ENCODE measurements around the gene ACOT8.
A peak's percentile ranks its signal among the peaks of the same experiment; 100 is the strongest.
"Not testable (repeated sequence)": the region's sequence is repeated elsewhere in the genome, so short reads cannot be mapped to it uniquely, and the experiment has no call there.

Gene ACOT8

DNA sequence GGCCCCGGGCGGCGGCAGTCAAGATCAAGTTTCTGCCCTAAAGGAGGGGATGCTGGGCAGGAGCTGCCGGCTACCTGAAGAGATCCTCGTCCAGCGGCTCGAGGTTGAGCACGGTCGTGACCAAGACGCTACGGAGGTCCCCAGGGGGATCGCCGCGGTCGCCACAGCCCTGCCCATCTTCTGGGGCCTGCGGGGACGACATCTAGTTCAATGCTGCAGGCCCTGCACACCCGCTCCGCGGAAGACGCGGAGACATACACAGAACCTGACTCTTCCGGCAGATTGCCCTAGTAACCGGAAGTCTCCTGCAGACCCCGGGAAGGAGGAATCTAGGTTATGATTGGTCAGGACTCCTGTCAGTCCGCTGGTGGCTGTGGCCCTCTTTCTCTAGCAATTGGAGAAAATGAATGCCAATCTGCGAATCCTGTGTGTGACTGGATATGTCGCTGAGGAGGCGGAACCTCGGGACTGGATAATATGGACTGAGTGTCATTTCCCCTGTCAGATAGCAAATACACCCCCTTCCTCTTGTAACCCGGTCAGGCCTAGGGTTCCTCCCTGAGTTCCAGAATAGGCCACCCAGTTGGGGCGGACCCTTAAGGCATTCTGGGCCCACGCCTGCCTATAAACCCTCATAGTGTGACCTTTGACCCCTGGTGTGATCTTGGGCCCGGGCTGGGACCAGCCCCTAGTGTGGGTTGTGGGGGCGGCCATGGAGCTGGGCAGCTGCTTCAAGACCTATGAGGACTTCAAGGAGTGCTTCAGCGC is at the start of gene ACOT8, which contains the start of gene ZSWIM3:
TSS of gene ACOT8 (minus strand) at position 279 of the 768 bp plus-strand sequence. CDS start at position 202, 77 bp downstream.
TSS of gene ZSWIM3 (plus strand) at position 501 of the 768 bp plus-strand sequence. CDS start at position 713, 212 bp downstream.
- DNase-seq (ENCODE audit: low read depth), result peak; percentile 83

DNA sequence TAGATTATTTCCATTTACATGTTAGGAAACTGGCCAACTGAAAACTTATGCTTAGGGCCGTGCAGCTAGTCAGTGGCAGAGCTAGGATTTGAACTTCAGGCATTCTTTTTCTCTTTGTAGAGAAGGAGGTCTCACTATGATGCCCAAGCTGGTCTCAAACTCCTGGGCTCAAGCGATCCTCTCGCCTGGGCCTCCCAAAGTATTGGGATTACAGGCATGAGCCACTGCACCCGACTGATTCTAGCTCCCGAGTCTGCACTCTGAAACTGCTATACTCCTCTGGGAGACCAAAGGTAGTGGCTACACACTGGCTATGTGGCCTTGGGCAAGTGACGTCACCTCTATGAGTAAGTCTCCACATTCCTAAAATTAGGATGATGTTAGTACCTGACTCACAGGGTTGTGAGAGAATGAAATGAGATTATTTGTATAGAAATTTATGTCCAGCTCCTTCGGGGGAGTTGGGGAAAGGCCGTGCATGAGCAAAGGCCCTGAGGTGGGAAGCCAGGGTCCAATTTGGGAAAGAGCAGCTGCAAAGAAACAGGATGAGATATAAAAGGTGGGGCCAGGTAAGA is 48.4 kb upstream of the ACOT8 start:
- DNase-seq (ENCODE audit: low read depth), result no peak

DNA sequence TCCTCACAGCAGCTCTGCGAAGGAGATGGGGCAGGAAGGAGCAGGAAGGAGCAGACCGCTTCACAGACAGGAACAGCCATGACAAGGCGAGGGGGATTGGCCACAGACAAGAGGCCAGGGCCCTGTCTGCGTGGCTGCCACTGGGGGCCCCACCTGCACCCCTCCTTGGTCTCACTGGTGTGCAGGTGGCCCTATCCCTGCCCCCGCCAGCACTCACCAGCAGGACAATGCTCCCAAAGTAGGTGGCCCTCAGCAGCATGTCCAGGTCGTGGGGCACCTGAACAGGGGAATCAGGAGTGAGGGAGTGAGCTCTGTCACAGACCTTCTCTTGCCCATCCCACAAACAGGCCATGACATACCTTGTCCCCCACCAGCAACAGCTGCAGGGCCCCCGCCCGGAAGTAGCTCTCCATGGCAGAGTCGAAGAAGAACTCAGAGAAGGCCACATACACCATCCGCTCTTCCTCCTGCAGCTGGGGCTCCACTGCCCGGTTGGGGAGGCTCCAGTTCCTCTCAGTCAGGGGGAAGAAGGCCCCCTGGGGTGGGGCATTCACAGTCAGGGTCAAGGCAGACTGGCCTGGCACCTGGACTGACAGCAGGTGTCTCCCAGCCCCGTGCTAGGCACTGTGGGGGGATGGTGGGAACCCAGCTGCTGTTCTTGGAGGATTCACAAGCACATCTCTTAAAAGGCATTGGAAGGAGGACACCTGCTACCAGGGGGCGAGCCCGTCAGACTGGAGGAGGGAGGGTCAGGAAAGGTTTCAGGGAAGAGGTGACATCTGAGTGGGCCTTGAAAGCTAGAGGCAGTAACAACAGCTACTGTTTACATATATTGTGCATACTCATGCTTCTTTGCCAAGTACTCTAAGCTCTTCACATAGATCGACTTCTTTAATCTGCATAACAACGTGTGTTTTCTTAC is 47.7 kb upstream of the ACOT8 start:
- DNase-seq (ENCODE audit: low read depth), result no peak

DNA sequence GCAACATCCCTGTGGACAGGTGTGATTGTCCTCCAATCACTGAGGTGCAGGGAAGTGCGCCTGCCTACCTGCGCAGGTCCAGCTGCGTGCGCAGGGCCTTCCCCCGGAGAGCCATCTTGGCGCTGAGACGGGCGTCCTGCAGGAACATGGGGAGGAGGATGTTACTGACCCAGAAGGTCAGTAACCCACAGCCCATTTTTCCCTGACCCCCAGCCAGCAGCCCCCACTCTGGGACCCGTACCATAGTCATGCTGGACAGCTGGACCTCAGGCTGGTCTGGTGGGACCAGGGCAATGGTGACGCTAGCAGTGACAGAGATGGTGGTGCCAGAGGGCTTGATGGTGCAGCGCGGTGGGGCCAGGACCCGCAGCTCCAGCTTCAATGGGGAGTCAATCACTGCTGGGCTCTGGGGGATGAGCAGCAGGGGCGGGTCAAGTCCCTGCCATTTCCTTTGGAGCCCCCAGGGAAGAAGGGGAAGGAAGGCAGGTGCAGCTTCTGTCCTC is 45.1 kb upstream of the ACOT8 start:
- DNase-seq (ENCODE audit: low read depth), result no peak

DNA sequence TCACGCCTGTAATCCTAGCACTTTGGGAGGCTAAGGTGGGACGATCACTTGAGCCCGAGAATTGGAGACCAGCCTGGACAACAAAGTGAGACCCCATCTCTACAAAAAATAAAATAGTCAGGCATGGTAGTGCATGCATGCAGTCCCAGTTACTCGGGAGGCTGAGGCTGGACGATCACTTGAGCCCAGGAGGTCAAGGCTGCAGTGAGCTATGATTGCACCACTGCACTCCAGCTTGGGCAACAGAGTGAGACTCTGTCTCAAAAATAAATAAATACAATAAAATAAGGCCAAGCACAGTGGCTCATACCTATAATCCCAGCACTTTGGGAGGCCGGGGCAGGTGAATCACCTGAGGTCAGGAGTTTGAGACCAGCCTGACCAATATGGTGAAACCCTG is 44.1 kb upstream of the ACOT8 start:
- DNase-seq (ENCODE audit: low read depth), result not testable (repeated sequence)

GRCh38 chr20:45899046-45899835 is 42.0 kb upstream of the ACOT8 start:
- no peak for DNase-seq (ENCODE audit: low read depth)

GRCh38 chr20:45898285-45898684 is 41.1 kb upstream of the ACOT8 start:
- no peak for DNase-seq (ENCODE audit: low read depth)

DNA sequence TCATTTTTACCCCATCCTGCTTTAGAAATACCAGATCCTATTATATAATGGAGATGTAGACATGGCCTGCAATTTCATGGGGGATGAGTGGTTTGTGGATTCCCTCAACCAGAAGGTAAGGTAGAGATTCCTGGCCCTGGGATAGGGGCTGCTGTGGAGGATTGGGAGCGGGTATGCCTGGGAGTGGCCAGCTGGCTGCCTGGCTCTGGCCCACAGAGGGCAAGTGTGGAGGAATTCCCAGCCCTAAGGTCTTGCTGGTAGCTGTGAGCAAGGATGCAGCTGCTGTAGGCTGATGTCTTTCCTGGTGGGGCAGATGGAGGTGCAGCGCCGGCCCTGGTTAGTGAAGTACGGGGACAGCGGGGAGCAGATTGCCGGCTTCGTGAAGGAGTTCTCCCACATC is 40.5 kb upstream of the ACOT8 start:
- no peak for DNase-seq (ENCODE audit: low read depth)

DNA sequence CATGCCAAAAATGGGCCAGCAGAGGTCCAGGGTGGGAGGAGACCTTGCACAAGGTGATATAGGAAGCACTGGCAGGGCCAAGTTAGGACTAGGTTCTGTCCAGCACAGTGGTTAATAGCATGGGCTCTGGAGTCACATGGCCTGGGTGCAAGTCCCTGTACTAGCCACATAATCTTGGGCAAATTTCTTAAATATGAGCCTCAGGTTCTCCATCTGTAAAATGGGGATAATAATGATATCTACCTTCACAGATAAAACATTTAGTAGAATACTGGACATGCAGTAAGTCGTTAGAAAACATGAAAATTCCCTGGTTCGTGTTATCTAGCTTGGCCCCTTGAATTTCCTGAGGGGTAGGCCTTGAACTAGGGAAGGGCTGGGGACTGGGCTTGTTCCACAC is 40.1 kb upstream of the ACOT8 start:
- DNase-seq (ENCODE audit: low read depth), result no peak

DNA sequence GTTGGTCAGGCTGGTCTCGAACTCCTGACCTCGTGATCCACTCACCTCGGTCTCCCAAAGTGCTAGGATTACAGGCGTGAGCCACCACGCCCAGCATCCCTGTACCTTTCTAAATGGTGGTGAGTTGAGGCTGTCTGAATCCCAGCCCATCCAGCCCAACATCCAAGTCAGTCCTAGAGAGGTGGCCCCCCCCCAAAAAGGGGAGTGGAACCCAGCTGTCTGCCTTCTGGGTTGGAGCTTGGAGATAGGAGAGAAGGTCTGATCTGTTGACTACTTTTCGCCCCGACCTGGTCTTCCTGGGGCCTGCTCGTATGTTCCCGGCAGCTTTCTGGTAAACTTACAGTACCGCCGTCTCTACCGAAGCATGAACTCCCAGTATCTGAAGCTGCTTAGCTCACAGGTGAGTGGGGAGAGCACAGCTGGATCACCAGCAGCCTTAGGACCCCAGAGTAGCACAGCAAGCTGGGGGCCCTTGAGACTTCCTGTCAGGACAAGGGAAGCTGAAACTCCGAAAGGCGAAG is 39.5 kb upstream of the ACOT8 start:
- DNase-seq (ENCODE audit: low read depth), result no peak

DNA sequence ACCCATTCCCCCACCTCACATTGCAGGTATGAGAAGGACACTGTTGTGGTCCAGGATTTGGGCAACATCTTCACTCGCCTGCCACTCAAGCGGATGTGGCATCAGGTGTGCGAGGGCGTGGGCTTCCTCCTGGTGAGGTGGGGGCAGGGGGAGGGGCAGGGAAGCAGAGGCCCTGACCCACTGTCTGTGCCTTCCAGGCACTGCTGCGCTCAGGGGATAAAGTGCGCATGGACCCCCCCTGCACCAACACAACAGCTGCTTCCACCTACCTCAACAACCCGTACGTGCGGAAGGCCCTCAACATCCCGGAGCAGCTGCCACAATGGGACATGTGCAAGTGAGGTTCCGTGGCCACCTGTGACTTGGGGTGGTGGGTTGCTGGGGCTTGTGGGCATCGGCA is 37.6 kb upstream of the ACOT8 start:
- no peak for DNase-seq (ENCODE audit: low read depth)

DNA sequence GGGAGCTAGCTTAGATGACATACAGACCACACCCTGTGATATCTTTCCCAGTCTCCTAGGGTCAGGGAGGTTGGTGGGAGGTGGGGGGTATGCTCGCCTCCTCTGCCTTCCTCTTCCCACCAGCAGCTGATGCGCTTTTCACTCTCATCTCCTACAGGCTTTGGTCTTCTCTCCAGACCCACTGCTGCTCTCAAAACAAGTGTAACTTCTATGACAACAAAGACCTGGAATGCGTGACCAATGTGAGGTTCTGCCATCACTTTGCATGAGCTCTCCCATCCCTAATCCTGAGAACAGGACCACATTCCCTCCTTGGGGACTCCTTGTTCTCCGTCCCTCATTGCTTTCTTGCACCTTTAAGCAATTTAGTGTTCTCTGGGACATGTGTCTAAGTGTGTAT is 36.6 kb upstream of the ACOT8 start:
- no peak for DNase-seq (ENCODE audit: low read depth)

DNA sequence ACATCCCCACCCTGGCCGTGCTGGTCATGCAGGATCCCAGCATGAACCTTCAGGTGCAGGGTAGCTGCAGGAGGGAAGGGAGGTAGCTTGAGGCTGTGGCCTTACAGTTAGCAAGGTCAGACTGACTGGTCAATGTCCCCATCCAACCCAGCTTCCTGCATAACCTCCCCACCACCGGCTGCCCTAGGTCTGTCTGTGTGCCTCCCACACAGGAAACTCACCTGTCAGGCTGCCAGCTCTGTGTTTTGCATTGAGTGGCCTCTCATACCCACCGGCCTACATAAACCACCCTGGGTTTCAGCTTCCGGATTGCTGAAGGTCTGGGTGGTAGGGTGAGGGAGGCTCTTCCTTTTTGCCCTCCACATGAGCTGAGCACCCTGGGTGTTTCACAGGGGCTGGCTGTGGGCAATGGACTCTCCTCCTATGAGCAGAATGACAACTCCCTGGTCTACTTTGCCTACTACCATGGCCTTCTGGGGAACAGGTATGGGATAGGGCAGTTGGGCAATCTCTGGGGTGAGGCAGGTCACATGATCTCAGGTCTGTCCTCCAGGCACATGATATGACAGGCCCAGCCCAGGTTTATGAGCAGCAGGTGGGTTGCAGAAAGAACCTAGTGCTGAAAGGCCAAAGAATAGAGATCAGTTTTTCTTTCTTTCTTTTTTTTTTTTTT is 35.8 kb upstream of the ACOT8 start:
- no peak for DNase-seq (ENCODE audit: low read depth)

DNA sequence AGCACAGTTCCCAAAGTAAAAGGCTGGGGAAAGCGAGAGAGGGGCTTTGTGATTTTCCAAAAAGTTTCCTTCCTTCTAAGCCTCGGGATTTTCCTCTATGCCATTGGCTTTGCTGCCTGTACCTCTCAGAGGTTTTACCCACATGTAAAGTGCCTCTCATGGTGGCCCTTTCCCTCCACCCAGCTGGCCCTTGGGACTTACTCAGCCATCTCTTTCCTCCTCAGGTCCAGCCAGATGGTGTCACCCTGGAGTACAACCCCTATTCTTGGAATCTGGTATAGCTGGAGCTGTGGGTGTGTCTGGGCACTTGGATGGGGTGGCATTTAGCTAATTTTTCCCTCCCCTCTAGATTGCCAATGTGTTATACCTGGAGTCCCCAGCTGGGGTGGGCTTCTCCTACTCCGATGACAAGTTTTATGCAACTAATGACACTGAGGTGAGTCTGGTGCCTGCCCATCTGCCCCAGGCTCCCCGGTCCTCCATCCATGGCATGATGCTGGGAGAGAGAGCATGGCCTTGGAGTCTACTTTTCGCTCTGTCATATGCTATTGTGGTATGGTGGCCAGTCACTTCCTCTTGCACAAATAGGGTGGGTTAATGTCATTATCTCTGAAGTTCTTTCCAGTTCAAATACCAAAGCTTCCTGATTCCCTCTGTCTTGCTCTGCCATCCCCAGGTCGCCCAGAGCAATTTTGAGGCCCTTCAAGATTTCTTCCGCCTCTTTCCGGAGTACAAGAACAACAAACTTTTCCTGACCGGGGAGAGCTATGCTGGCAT is 35.0 kb upstream of the ACOT8 start:
- no peak for DNase-seq (ENCODE audit: low read depth)

GRCh38 chr20:45890985-45891983 is 34.1 kb upstream of the ACOT8 start, which contains the start of the genes CTSA and NEURL2:
TSS of gene CTSA (plus strand) at chr20:45891335. CDS start at chr20:45891569, 234 bp downstream.
TSS of gene NEURL2 (minus strand) at chr20:45891208. CDS start at chr20:45890991, 217 bp downstream.
- DNase-seq (ENCODE audit: low read depth), result peak; percentile 70

DNA sequence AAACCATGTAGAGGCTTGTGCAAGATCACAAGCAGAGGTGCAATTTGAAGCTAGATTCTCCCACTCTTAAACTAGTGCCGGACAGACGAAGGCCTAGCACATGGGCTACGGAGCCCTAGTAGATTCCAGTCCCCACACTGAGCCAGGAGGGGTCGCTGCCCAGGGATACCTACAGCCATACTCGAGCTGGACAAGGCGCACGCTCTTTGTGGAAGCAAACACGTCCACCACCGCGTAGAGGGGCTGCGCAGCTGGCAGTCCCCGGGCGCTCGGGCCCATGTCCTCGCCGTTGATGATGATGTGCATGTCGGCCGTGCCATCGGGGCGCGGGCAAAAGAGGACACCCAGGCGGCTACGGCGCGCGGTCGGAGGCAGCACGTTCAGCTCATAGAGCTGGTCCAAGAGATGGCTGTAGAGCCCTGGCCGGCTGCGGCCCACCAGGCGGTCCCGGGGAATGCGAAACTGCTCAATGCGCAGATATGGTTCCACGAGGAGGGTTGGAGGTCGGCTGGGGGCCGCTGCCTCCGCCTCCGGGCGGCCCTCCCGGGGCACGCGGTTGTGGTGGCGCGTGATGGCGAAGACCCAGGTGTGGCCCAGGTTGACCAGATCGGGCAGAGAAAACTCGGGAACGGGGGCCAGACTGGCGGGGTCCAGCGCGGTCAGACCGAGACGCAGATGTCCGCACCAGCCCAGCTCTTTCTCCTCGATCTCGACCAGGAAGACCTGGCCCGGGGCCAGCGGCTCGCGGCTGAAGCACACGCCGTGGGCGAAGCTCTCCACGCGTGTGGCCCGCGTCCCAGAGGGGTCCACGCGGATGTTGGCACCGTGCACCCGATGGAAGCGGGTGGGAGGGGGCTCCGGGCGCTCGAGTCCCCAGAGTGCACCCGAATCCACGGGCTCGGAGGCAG is 33.1 kb upstream of the ACOT8 start:
- DNase-seq (ENCODE audit: low read depth), result no peak

DNA sequence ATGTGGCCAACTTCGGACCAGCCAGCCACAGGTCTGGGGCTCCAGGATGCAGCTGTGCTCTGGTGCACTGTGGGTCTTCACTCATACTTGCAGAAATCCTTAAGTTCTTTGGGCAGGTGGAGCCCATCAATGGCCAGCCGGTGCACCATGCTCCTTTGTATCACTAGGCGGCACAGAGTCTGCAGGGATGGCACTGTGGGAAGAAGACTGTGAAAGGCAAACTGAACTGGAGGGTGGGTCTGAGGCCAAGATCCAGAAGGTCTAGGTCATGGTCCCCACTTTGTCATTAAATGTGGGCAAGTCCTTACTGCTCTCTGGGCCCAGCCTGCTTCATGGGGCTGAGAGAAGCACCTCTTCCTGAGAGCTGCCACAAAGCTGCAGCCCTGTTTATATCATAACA is 31.5 kb upstream of the ACOT8 start:
- no peak for DNase-seq (ENCODE audit: low read depth)

Data from stimulated activated CD8-positive, alpha-beta memory T cell treated with anti-CD3 and anti-CD28 coated beads, Interleukin-15, amount 100 ng/mL, for 1 hour (primary cell).